Measurements from ENCODE around the gene SEMA4B. TPM values are rescaled to one million over a fixed set of nuclear protein-coding genes. Genes with fewer than 3 reads are reported as not detected.

SEMA4B gene
- total and polyA plus RNA-seq, 2 of the 8 experiments (the other 6 are each of a cell fraction or from before 2014, with no cell fraction given), result 42.7 to 43.0 TPM

- no peak for TF ChIP-seq CHD7 (IDR thresholded peaks at IDR 0.05; ENCODE audit: insufficient replicate concordance, low read length)
- TF ChIP-seq TAF7 (optimal IDR thresholded peaks at IDR 0.05; ENCODE audit: borderline replicate concordance, low read depth, low read length), result no peak
- no peak for TF ChIP-seq BACH1 (IDR thresholded peaks at IDR 0.05; ENCODE audit: low read length)
- no peak for TF ChIP-seq CBX5 (IDR thresholded peaks at IDR 0.05; ENCODE audit: low read depth, low read length)
- no peak for TF ChIP-seq SAP30 (IDR thresholded peaks at IDR 0.05; ENCODE audit: insufficient read depth, insufficient replicate concordance, low read length)
- TF ChIP-seq JUN (IDR thresholded peaks at IDR 0.05; ENCODE audit: low read depth, low read length), result no peak
- TF ChIP-seq EP300 (IDR thresholded peaks at IDR 0.05; ENCODE audit: borderline replicate concordance in 1 of 2, low read depth in 2 of 2, low read length in 2 of 2), result no peak
- TF ChIP-seq TBP (IDR thresholded peaks at IDR 0.05; ENCODE audit: low read depth, low read length), result no peak
- TF ChIP-seq TEAD4 (IDR thresholded peaks at IDR 0.05; ENCODE audit: low read depth, low read length), result no peak
- TF ChIP-seq FOSL1 (IDR thresholded peaks at IDR 0.05; ENCODE audit: insufficient read depth, low read depth, low read length), result no peak
These were observed 26.8 kb upstream of the SEMA4B start (continued) for GRCh38 chr15:90174140-90174875.
